H1 (cell line): ENCODE results near the gene ARPC2. TPM values are rescaled to one million over a fixed set of nuclear protein-coding genes. Genes with fewer than 3 reads are reported as not detected.

Experiments used
- EGR1 ChIP-seq: IDR thresholded peaks from 2 replicates; pipeline ENCODE4 v1.6.1; 2011; ENCODE audit warnings: low read depth, low read length, borderline replicate concordance
- NANOG ChIP-seq: IDR thresholded peaks from 2 replicates; pipeline ENCODE4 v1.6.1; 2011; ENCODE audit warnings: low read length, low read depth, mild to moderate bottlenecking, inconsistent platforms; ENCODE audit not compliant: insufficient read depth, poor library complexity, severe bottlenecking
- POU5F1 ChIP-seq: IDR thresholded peaks from 2 replicates; pipeline ENCODE4 v1.6.1; 2011; ENCODE audit warnings: low read depth, mild to moderate bottlenecking, low read length, moderate library complexity
- RXRA ChIP-seq: IDR thresholded peaks from 2 replicates; pipeline ENCODE4 v1.6.1; 2011; ENCODE audit warnings: low read depth, mild to moderate bottlenecking, low read length, moderate library complexity; ENCODE audit not compliant: insufficient read depth
- TEAD4 ChIP-seq: IDR thresholded peaks from 2 replicates; pipeline ENCODE4 v1.6.1; 2012; ENCODE audit warnings: low read depth, low read length, inconsistent platforms, mixed read lengths
- polyA plus RNA-seq, 7 experiments: library from polyadenylated mRNA; depleted of rRNA in 3 of 7; stranded (reverse) in 5 of 7; unstranded in 2 of 7; fragments of >200 nt in 5 of 7; fragments of 200-250 nt in 2 of 7; gene quantifications; 1 replicate in 5 of 7; 2 replicates in 1 of 7; 4 replicates in 1 of 7; pipeline versions ENCODE4 v1.2.1 to v1.2.3, GENCODE V29; 2011 to 2013; ENCODE audit warnings: missing spikeins in 2 of 7, mixed read lengths in 2 of 7
- total RNA-seq: library from RNA; stranded (reverse); fragmentation: NEBNext Ultra II Directional; extraction: Animal tissue kit (Norgen Biotek cat#: 25700); gene quantifications from 2 replicates; pipeline ENCODE4 v1.2.1, GENCODE V29; 2021

ARPC2 gene
- total and polyA plus RNA-seq, 2 of the 8 experiments (the other 6 are each of a cell fraction or from before 2014, with no cell fraction given): 174 to 195 TPM

- TF ChIP-seq EGR1 (no peak), RXRA (no peak), POU5F1 (no peak), NANOG (no peak), TEAD4 (no peak)
These were observed 44.6 kb downstream of the ARPC2 start (continued) for GRCh38 chr2:218261423-218262236.
